Bronchial epithelial cell (primary cell): ENCODE results near the gene TMEM208. TPM values are rescaled to one million over a fixed set of nuclear protein-coding genes. Genes with fewer than 3 reads are reported as not detected.

Source experiments
- DNase-seq: peaks from one replicate; pipeline ENCODE4 v3.0.0-alpha.2; 2010; ENCODE audit warnings: low read depth
- FAIRE-seq: peaks from 2 replicates; lab custom pipeline; 2011; peaks lifted over from hg19 to GRCh38; lab: Jason Lieb, UNC
- H3K27me3 ChIP-seq: 2 replicates; pipeline ENCODE4 v1.5.1; 2011; ENCODE audit warnings: low read length; ENCODE audit not compliant: control insufficient read depth, insufficient read depth
- H3K36me3 ChIP-seq: 2 replicates; pipeline ENCODE4 v1.5.1; 2011; ENCODE audit warnings: low read length; ENCODE audit not compliant: control insufficient read depth, insufficient read depth
- H3K4me3 ChIP-seq: 2 replicates; pipeline ENCODE4 v1.5.1; 2011; ENCODE audit warnings: mild to moderate bottlenecking, low read depth, low read length, control low read depth
- total RNA-seq: library from RNA; depleted of rRNA; stranded (reverse); fragments of >200 nt; gene quantifications from 2 replicates; pipeline ENCODE4 v1.2.1, GENCODE V29; 2014
- TF ChIP-seq, protein P1 (sequence below): IDR thresholded peaks from 2 replicates; pipeline ENCODE4 v1.5.1; 2011; ENCODE audit warnings: mild to moderate bottlenecking, moderate library complexity, low read length, control low read depth, inconsistent platforms; ENCODE audit not compliant: insufficient read depth, severe bottlenecking

The TMEM208 gene
- 35.1 and 56.9 TPM in 2 replicates for total RNA-seq

DNA sequence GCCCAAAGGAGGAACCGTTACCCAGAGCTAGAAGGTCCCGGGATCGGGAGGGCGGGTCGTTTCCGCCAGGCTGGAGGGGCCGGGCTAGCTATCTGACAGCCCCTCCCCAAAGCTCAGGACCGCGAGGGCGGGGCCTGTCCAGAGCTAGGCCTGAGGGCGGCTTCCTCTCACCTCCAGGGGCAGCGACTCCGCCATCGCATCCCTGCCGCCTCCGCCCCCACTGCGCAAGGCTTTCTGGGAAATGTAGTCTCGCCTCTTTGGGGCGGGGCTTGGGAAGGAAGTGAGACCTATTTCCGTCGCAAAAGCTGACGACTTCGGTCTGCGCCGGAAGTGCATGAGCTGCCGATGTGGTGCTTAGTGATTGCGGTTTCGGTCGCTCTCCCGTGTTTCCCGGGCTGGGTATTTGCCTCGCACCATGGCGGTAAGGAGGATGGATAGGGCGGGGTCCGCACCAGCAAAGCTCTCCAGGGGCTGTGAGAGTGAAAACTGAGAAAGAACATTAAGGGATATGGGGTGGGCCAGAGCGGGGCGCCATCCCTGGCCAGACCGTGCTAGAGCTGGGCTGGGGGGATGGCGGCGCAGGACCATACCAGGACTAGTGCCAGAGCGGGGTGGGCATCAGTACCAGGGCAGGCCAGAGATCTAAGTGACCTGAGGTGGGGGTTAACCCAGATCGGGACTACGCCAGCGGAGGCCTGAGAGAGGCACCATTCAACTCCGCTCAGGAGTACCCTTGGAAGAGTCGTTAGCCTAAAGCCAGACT lies at the start of gene TMEM208:
Gene TMEM208, plus strand, starts transcription at position 327 of the 763 bp plus-strand sequence. Its CDS starts 89 bp downstream, at position 416.
- no peaks in the 10 kb centered on the region for H3K27me3 ChIP-seq
- H3K36me3 ChIP-seq = peaks cover 20% of the 10 kb centered on the region
- peak; percentile 93 for DNase-seq
- TF ChIP-seq, protein P1, sequence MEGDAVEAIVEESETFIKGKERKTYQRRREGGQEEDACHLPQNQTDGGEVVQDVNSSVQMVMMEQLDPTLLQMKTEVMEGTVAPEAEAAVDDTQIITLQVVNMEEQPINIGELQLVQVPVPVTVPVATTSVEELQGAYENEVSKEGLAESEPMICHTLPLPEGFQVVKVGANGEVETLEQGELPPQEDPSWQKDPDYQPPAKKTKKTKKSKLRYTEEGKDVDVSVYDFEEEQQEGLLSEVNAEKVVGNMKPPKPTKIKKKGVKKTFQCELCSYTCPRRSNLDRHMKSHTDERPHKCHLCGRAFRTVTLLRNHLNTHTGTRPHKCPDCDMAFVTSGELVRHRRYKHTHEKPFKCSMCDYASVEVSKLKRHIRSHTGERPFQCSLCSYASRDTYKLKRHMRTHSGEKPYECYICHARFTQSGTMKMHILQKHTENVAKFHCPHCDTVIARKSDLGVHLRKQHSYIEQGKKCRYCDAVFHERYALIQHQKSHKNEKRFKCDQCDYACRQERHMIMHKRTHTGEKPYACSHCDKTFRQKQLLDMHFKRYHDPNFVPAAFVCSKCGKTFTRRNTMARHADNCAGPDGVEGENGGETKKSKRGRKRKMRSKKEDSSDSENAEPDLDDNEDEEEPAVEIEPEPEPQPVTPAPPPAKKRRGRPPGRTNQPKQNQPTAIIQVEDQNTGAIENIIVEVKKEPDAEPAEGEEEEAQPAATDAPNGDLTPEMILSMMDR = peak; percentile 14
- no peak for FAIRE-seq
- peak within 1 kb of the TSS; percentile 82 for H3K4me3 ChIP-seq

DNA sequence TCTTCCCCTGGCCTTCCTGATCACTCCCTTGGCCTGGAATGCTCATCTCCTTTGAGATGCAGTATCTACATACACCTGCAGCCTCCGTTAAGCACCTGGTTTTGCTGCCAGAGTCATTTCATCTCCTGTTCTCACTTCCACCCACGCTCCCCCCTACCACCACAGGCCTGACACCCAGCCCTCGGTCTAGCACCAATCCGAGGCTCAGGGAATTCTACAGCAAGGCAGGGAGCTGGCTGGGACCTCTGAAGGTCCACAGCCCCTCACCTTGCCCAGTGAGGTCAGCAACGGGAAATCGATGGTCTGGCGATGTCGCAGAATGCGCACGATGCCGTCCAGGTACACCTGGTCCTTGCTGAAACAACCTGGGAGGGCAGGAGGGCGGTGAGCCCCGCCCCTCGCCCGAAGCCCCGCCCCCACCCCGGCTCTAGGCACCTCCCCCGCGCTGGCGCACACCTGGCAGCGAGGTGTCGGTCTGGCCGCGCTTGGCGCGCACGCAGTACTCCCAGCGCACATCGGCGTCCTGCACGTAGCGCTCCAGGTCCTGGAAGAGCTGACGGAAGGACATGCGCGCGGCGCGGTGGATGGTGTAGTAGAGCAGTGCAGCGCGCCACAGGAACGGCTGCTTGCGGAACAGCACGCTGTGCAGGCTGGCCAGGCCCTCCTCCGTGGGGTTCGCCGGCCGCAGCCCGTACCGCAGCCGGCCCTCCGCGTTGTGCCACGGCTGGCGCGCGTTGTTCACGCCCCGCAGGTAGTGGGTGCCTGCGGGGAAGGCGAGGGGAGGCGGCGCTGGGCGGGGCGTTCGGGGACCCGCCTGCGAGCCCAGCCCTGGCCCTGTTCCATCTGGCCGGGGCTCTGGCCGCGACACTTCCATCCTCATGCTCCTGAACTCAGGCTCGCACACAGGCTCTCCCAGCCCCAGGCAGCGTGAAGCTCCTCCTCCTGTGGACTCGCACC lies 48.9 kb upstream of the TMEM208 start:
- FAIRE-seq (no peak), DNase-seq (peak; percentile 92)
- TF ChIP-seq, protein P1 = peak; percentile 8
- peaks cover 5% of the 10 kb centered on the region for H3K36me3 ChIP-seq
- H3K27me3 ChIP-seq = no peaks in the 10 kb centered on the region
- H3K4me3 ChIP-seq = peak overlapping the region; percentile 40

DNA sequence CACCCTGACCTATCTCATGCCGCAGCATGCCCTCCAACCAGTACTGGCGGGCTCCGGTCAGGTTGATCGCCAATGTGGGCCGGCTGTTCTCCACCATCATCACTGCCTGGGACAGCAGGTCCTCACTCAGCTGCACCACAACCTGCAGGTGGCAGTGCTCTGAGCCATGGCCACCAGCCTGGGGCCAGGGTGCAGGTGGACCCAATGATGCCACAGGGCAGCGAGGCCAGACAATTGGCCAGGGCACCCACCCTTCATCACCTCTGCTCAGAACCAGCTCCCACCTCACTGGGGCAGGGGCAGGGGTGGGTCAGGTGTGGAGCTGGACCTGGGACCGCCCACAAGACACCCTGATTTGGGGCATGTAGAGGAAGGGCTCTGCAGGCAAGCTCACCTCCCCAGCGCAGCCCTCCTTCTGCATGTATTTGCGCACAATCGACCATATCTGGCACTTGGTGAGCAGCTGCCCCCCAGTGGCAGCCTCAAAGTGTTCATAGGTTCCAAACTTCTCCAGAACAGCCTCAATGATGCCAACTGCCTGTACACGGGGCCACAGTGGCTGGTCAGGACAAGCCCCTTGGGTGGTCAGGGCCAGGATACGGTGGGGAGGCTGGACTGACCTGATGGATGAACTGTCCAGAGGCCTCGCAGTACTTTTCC lies 47.4 kb upstream of the TMEM208 start:
- H3K36me3 ChIP-seq = peaks cover 5% of the 10 kb centered on the region
- no peak overlapping the region for H3K4me3 ChIP-seq
- no peaks in the 10 kb centered on the region for H3K27me3 ChIP-seq
- no peak for FAIRE-seq
- TF ChIP-seq, protein P1 = peak; percentile 35
- DNase-seq = peak; percentile 52

DNA sequence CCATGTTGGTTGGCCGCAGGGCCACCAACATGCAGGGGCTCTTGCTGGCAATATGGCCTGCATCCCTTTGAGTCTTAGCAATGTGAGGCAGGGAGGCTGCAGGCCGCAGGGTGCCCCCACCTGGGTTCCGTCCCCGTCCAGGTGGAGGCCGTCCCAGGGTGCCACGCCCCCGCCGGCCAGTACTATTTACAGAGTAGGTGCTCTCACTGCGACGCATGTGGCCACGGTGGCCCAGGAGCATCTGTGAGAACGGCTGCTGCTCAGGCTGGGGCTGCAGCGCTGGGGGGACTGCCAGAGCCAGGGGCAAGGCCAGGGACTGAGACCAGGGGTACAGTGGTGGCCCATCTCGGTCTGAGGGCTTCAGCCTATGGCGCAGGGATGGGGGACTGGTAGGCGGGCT lies 46.8 kb upstream of the TMEM208 start:
- Histone ChIP-seq H3K4me3 (no peak overlapping the region), H3K36me3 (peaks cover 2% of the 10 kb centered on the region), H3K27me3 (no peaks in the 10 kb centered on the region)
- DNase-seq (no peak), FAIRE-seq (no peak)
- TF ChIP-seq, protein P1 = no peak

DNA sequence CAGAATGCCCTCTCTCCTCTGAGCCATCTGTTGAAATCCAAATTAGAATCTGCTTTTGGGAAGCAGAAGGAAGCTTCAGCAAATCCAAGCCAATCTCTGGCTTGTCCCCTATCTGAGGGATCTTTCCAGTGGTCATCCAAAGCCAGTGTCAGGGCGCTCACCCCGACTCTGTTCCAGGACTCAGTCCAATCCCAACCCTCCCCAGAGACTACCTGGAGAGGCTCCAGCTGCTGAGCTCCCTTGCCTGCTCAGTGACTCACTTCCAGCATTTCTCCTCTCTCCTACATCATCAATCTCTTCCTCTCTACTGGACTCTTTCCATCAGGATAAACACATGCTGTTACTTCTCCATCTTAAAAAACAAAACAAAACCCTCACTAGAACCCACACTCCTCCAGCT lies 45.6 kb upstream of the TMEM208 start:
- H3K36me3 ChIP-seq = no peaks in the 10 kb centered on the region
- FAIRE-seq (no peak), DNase-seq (peak; percentile 45)
- no peaks in the 10 kb centered on the region for H3K27me3 ChIP-seq
- no peak overlapping the region for H3K4me3 ChIP-seq
- TF ChIP-seq, protein P1 = no peak
